OCI-LY1 (cell line): ENCODE measurements around the gene ZNF469.

ENCODE experiments used
- H2AFZ ChIP-seq: fragments of 200-600 bp; sonication (generic), shearing (Covaris generic); 2 replicates; pipeline ENCODE4 v1.6.0; 2014; ENCODE audit warnings: antibody characterized with exemption, mild to moderate bottlenecking, low read length
- H3F3A ChIP-seq: fragments of 200-600 bp; sonication (generic), shearing (Covaris generic); 2 replicates; pipeline ENCODE4 v1.6.0; 2014; ENCODE audit warnings: mild to moderate bottlenecking, antibody characterized with exemption, low read length, moderate library complexity; ENCODE audit not compliant: insufficient read depth
- H3K27ac ChIP-seq: fragments of 200-600 bp; sonication (generic); 2 replicates; pipeline ENCODE4 v1.5.1; 2014; ENCODE audit warnings: low read length, mixed run types, mild to moderate bottlenecking, low read depth; ENCODE audit not compliant: poor library complexity, severe bottlenecking
- H3K27me3 ChIP-seq: fragments of 200-600 bp; sonication (generic); 2 replicates; pipeline ENCODE4 v1.6.0; 2014; ENCODE audit warnings: antibody characterized with exemption, mild to moderate bottlenecking, low read length, moderate library complexity; ENCODE audit not compliant: insufficient read depth
- H3K36me3 ChIP-seq: fragments of 200-600 bp; sonication (generic); 2 replicates; pipeline ENCODE4 v1.6.1; 2014; ENCODE audit warnings: mild to moderate bottlenecking, antibody characterized with exemption, low read length, moderate library complexity, mixed read lengths; ENCODE audit not compliant: insufficient read depth
- H3K4me1 ChIP-seq: fragments of 200-600 bp; sonication (generic); 2 replicates; pipeline ENCODE4 v1.5.1; 2014; ENCODE audit warnings: mild to moderate bottlenecking, low read length, moderate library complexity; ENCODE audit not compliant: insufficient read depth, severe bottlenecking
- H3K4me2 ChIP-seq: fragments of 200-600 bp; sonication (generic), shearing (Covaris generic); 2 replicates; pipeline ENCODE4 v1.6.1; 2014; ENCODE audit warnings: low read length
- H3K4me3 ChIP-seq: fragments of 200-600 bp; sonication (generic); 2 replicates; pipeline ENCODE4 v1.5.1; 2014; ENCODE audit warnings: low read length, low read depth, mild to moderate bottlenecking, mixed read lengths; ENCODE audit not compliant: poor library complexity, severe bottlenecking
- H3K79me2 ChIP-seq: fragments of 200-600 bp; shearing (Covaris generic); 2 replicates; pipeline ENCODE4 v1.6.1; 2016; ENCODE audit warnings: mixed run types, low read length, mixed read lengths; ENCODE audit not compliant: insufficient read depth
- H3K9ac ChIP-seq: fragments of 200-600 bp; sonication (generic), shearing (Covaris generic); 2 replicates; pipeline ENCODE4 v1.6.1; 2014; ENCODE audit warnings: mild to moderate bottlenecking, low read length, mixed read lengths
- H3K9me2 ChIP-seq: fragments of 200-600 bp; sonication (generic), shearing (Covaris generic); 2 replicates; pipeline ENCODE4 v1.6.1; 2014; ENCODE audit warnings: low read depth, mild to moderate bottlenecking, low read length, mixed read lengths
- H3K9me3 ChIP-seq: fragments of 200-600 bp; shearing (Covaris generic); 2 replicates; pipeline ENCODE4 v1.6.1; 2014; ENCODE audit warnings: low read length, mixed read lengths
- H4K20me1 ChIP-seq: fragments of 200-600 bp; sonication (generic), shearing (Covaris generic); 2 replicates; pipeline ENCODE4 v1.6.0; 2016; ENCODE audit warnings: mild to moderate bottlenecking, low read length; ENCODE audit not compliant: insufficient read depth
- CTCF ChIP-seq: fragments of 200-600 bp; sonication (generic), shearing (Covaris generic); IDR thresholded peaks from 2 replicates; pipeline ENCODE4 v1.5.1; 2017; ENCODE audit warnings: mild to moderate bottlenecking, antibody characterized with exemption, low read length, moderate library complexity, mixed read lengths
- EZH2 ChIP-seq: fragments of 200-600 bp; sonication (generic), shearing (Covaris generic); IDR thresholded peaks from 2 replicates; pipeline ENCODE4 v1.8.0; 2017; ENCODE audit warnings: borderline replicate concordance, mixed run types, mild to moderate bottlenecking, antibody characterized with exemption, low read length, moderate library complexity, mixed read lengths

Gene ZNF469

DNA sequence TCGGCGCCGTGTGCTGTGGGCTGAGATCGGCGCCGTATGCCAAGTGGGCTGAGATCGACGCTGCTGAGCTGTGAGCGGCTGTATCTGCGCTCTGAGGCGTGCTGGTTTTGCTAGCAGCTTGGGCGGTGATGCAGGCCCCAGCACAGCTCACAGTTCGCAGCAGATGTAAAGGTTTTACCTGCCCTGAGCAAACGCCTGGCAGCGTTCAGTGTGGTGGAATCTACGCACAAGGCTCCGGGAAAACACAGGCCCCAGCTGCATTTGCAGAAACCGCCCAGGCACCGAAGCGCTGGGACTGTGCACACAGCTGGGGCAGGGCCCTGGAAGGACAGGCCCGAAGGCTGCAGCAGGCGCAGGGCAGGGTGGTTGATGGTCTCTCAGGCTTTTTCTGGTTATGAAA, 8.0 kb upstream of the ZNF469 start:
- Histone ChIP-seq H3K27ac (no peak overlapping the region), H3K4me1 (no peaks in the 10 kb centered on the region), H3K4me2 (no peak overlapping the region), H3K27me3 (no peaks in the 10 kb centered on the region), H3K9me3 (no peaks in the 10 kb centered on the region), H3K9me2 (no peaks in the 10 kb centered on the region), H3K9ac (no peak overlapping the region), H4K20me1 (no peaks in the 10 kb centered on the region), H3K4me3 (no peak overlapping the region), H3F3A (no peaks in the 10 kb centered on the region), H3K36me3 (no peaks in the 10 kb centered on the region), H2AFZ (no peak overlapping the region), H3K79me2 (no peaks in the 10 kb centered on the region)
- TF ChIP-seq EZH2 (no peak), CTCF (no peak)

DNA sequence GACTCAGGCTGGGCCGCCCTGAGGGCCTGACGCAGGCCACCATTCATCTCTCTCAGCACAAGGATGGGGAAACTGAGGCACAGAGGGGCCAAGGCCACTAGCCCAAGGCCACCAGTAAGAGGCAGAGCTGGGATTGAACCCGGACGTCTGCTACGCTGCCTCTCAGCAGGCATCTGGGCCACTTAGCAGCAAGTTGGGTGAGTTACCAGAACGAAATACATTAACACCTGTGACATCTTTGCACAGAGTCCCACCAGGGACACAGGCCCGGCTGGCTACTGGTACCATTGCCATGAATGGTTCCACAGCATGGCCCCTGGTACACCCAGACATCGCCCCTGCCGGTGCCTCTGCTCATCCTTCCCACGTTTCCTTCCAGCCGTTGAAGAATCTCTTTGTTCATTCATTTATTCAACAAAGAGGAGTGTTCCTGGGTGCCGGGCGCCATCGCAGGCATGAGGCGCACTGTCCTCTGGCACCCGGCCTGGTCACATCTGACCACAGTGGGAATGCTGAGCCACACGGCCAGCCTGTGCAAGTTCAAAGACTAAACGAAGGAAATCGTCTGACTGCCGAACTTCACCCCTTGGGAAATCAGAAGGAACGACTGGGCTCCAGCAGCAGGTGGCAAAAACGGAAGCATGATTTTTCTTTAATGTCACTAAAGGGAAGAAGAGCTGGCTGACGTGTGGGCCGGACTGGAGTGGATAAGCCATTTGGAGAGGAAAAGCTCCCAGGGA, 7.4 kb upstream of the ZNF469 start:
- Histone ChIP-seq H3K9me3 (no peaks in the 10 kb centered on the region), H3K27me3 (no peaks in the 10 kb centered on the region), H3K79me2 (no peaks in the 10 kb centered on the region), H4K20me1 (no peaks in the 10 kb centered on the region), H3K4me2 (no peak overlapping the region), H3K4me1 (no peaks in the 10 kb centered on the region), H3K36me3 (no peaks in the 10 kb centered on the region), H3F3A (no peaks in the 10 kb centered on the region), H3K27ac (no peak overlapping the region), H3K9me2 (no peaks in the 10 kb centered on the region), H2AFZ (no peak overlapping the region), H3K4me3 (no peak overlapping the region), H3K9ac (no peak overlapping the region)
- TF ChIP-seq EZH2 = no peak
- TF ChIP-seq CTCF = no peak

GRCh38 chr16:88375996-88376834, 6.5 kb upstream of the ZNF469 start:
- Histone ChIP-seq H3K27me3 (no peaks in the 10 kb centered on the region), H3K4me2 (no peak overlapping the region), H3K79me2 (no peaks in the 10 kb centered on the region), H3K9ac (no peak overlapping the region), H3F3A (no peaks in the 10 kb centered on the region), H3K9me2 (no peaks in the 10 kb centered on the region), H3K27ac (no peak overlapping the region), H3K4me3 (no peak overlapping the region), H3K4me1 (no peaks in the 10 kb centered on the region), H4K20me1 (no peaks in the 10 kb centered on the region), H3K9me3 (no peaks in the 10 kb centered on the region), H3K36me3 (no peaks in the 10 kb centered on the region), H2AFZ (no peak overlapping the region)
- TF ChIP-seq CTCF = no peak
- no peak for TF ChIP-seq EZH2
